GM12865 (cell line): ENCODE measurements around the gene ACO2.

Source experiments
- DNase-seq: peaks from one replicate; pipeline ENCODE4 v3.0.0; 2010; ENCODE audit warnings: low read depth
- H3K4me3 ChIP-seq: 2 replicates; pipeline ENCODE4 v1.5.1; 2011; ENCODE audit warnings: mild to moderate bottlenecking, low read depth, low read length, control low read depth
- TF ChIP-seq, protein P1 (sequence below): IDR thresholded peaks from 2 replicates; pipeline ENCODE4 v1.5.1; 2011; ENCODE audit warnings: low read length, control low read depth, low read depth, inconsistent platforms; ENCODE audit not compliant: insufficient read depth; ENCODE audit errors: missing control alignments

Gene ACO2

DNA sequence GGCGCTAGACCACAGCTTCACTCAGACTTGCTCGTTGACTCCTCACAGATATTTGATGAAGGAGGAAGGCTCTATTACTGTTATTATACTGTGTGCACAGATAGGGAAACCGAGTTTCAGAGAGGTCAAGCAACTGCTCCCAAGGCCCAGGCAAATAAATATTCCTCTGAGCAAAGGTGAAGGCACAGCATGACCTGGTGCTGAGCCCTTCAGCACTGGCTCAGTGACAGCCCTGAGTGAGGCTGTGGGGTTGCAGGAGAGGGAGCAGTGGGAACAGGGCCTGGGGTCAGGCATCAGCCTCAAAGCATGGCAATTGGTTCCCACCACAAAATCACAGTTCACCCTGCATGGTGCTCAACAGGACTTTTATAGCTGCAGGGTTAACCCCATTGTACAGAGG, 68.3 kb downstream of the ACO2 start:
- TF ChIP-seq, protein P1, sequence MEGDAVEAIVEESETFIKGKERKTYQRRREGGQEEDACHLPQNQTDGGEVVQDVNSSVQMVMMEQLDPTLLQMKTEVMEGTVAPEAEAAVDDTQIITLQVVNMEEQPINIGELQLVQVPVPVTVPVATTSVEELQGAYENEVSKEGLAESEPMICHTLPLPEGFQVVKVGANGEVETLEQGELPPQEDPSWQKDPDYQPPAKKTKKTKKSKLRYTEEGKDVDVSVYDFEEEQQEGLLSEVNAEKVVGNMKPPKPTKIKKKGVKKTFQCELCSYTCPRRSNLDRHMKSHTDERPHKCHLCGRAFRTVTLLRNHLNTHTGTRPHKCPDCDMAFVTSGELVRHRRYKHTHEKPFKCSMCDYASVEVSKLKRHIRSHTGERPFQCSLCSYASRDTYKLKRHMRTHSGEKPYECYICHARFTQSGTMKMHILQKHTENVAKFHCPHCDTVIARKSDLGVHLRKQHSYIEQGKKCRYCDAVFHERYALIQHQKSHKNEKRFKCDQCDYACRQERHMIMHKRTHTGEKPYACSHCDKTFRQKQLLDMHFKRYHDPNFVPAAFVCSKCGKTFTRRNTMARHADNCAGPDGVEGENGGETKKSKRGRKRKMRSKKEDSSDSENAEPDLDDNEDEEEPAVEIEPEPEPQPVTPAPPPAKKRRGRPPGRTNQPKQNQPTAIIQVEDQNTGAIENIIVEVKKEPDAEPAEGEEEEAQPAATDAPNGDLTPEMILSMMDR: no peak
- H3K4me3 ChIP-seq: no peak overlapping the region
- no peak for DNase-seq

DNA sequence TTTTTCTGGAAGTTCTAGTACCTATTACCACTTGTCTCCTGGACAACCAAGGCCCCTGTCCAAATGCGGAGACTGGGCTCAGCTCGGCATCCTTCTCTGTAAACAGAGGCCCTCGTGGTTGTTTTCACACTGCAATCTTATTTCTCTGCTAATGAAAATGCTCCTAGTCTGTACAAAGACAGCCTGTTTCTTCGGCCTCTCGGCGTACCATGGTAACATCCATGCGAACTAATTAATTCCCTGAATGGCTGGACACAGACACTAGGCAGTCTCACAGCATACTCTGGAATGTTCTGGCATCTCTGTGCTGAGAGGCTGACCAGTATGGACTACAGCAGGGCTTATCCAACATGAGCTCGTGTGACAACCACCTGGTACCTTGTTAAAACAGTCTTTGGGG, 69.7 kb downstream of the ACO2 start:
- TF ChIP-seq, protein P1: no peak
- no peak for DNase-seq
- H3K4me3 ChIP-seq: no peak overlapping the region

DNA sequence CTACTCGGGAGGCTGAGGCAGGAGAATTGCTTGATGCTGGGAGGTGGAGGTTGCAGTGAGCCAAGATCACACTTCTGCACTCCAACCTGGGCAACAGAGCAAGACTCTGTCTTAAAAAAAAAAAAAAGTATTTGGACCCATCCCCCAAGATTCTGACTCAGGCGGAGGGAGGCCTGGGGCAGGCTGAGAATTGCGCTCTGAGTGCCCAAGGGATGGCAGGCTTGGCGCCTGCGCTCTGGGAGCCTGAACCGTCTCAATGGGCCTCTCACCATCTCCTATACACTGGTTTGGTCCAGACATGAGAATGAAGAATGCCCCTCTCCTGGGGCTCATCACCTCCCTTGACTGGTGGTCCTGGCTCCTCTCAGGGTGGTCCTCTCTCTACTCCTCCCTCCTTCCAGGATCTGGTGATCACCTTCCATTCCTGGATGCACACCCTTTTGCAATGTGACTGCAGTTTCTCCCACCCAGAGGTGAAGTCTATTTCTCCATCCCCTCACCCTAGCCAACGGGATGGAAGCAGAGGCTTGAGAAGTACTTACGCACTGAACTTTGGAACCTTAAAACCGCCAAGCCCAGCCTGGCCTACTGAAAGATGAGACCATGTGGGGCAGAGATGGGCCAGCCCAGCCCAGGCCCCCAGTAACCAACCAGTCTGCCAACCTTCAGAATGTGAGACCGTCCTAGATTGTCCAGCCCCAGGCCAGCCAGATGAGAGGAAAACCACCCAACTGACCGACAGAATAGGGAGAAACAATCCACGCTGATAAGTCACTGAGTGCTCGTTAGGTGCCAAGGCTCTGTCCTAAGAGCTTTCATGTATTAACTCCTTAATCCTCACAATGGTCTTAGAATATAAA, 70.5 kb downstream of the ACO2 start:
- no peak for DNase-seq
- TF ChIP-seq, protein P1: no peak
- H3K4me3 ChIP-seq: no peak overlapping the region

DNA sequence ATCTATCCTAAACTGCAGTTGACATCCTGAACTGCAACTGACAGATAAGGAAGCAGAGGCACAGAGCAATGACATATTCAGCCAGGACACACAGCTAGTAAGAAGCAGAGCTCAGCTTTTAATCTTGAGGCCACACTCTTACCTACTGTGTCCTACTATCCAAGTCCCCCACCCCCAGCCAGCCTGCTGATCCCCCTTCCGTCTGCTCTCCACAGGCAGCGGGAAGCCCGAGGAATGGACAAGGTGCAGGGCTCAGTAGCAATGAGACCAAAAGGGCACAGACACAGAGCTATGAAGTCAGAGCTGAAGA, 71.0 kb downstream of the ACO2 start:
- TF ChIP-seq, protein P1: no peak
- DNase-seq: no peak

DNA sequence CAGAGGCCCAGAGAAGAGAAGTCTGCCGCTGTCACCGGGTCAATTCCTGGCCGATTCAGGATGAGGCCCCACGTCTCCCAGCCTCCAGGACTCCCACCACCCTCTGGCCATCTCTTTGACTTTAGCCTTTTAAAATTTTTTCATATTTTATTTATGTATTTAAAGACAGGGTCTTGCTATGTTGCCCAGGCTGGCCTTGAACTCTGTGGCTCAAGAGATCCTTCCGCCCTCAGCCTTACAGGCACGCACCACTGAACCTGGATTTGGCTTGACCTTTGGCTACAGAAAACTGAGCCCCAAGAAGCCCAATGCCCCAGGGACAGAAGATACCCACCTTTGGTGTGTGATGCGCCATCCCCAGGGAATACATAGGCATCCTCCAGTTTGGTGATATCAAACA, 71.4 kb downstream of the ACO2 start:
- H3K4me3 ChIP-seq: no peak overlapping the region
- TF ChIP-seq, protein P1: no peak
- no peak for DNase-seq

More for the DNA sequence above, 71.0 kb downstream of the ACO2 start:
- H3K4me3 ChIP-seq: no peak overlapping the region

DNA sequence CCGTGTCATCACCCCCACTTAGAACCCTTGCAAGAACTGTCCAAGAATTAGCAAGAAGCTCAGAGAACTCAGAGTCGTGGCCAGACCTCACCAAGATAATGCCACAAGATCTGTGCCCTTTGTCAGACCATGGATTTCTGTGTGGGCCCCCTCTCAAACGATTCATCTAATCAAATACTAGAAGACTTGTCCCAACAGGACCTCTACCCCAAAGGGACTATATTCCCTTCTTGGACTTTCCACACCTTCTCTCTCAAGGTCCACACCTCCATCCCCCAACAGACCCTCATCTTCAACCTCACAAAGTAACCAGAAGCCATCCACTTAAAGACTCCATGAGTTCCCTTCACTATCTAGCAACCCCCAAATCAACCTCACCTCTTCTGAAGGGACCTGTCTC, 72.6 kb downstream of the ACO2 start:
- no peak overlapping the region for H3K4me3 ChIP-seq
- TF ChIP-seq, protein P1: no peak
- DNase-seq: no peak

DNA sequence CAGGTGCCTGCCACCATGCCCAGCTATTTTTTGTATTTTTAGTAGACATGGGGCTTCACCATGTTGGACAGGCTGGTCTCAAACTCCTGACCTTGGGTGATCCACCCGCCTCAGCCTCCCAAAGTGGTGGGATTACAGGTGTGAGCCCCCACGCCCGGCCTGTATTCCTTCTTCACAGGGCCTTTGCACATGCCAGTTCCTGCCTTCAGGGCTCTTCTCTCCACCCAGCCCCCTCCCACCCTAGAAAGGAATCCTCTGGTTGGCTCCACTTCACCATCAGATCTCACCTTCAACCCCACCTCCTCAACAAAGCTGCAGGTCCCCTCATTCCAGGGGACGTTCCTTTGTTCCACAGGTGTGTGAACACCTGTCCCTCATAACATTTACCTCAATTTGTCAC, 73.3 kb downstream of the ACO2 start:
- TF ChIP-seq, protein P1: no peak
- H3K4me3 ChIP-seq: no peak overlapping the region
- DNase-seq: no peak
